ENCODE measurements around the gene SULT2A1. TPM values are rescaled to one million over a fixed set of nuclear protein-coding genes. Genes with fewer than 3 reads are reported as not detected.

SULT2A1 gene
- total RNA-seq, 1 experiment from 2014 or later: not detected

GRCh38 chr19:47853003-47853402, 33.1 kb downstream of the SULT2A1 start:
- BruUV-seq (replicated peaks): no TSS peak
- Mint-ChIP-seq H3K27ac (ENCODE audit: low read depth, unreplicated experiment) (no peak overlapping the region), H3K9me3 (ENCODE audit: unreplicated experiment) (no peaks in the 10 kb centered on the region), H3K4me3 (ENCODE audit: unreplicated experiment) (no peak overlapping the region), H3K36me3 (ENCODE audit: insufficient read depth, unreplicated experiment) (no peaks in the 10 kb centered on the region), H3K27me3 (ENCODE audit: insufficient read depth, unreplicated experiment) (peaks cover 56% of the 10 kb centered on the region), H3K4me1 (ENCODE audit: insufficient read depth, unreplicated experiment) (peaks cover 7% of the 10 kb centered on the region)
- intact Hi-C loops (cut with micrococcal nuclease): no loop called here
- ChIA-PET CTCF (interaction anchor here (0.6 to 1.3 kb wide), 3 partner anchors 10 to 154 kb away, joined by 3 to 4 read pairs (median 3); no protein-coding TSS in a partner anchor), POLR2A (no interaction called here)
- DNase-seq (ENCODE audit: unreplicated experiment): no peak
- TF ChIP-seq CTCF (IDR thresholded peaks at IDR 0.05; ENCODE audit: unreplicated experiment): no peak

- H3K4me3 Mint-ChIP-seq (ENCODE audit: unreplicated experiment): no peak overlapping the region
- H3K36me3 Mint-ChIP-seq (ENCODE audit: insufficient read depth, unreplicated experiment): no peaks in the 10 kb centered on the region
- no peak overlapping the region for H3K27ac Mint-ChIP-seq (ENCODE audit: low read depth, unreplicated experiment)
Observed at GRCh38 chr19:47848823-47849473, 37.2 kb downstream of the SULT2A1 start.

GRCh38 chr19:47848425-47848822, 37.7 kb downstream of the SULT2A1 start:
- Mint-ChIP-seq H3K27me3 (ENCODE audit: insufficient read depth, unreplicated experiment) (peaks cover 67% of the 10 kb centered on the region), H3K27ac (ENCODE audit: low read depth, unreplicated experiment) (no peak overlapping the region), H3K9me3 (ENCODE audit: unreplicated experiment) (no peaks in the 10 kb centered on the region), H3K4me1 (ENCODE audit: insufficient read depth, unreplicated experiment) (peaks cover 7% of the 10 kb centered on the region), H3K4me3 (ENCODE audit: unreplicated experiment) (no peak overlapping the region), H3K36me3 (ENCODE audit: insufficient read depth, unreplicated experiment) (no peaks in the 10 kb centered on the region)
- BruUV-seq (replicated peaks): no TSS peak
- intact Hi-C loops (cut with micrococcal nuclease): no loop called here
- ChIA-PET CTCF (interaction anchor here (1.0 to 2.8 kb wide), 2 partner anchors 15 to 22 kb away, joined by 3 to 9 read pairs; no protein-coding TSS in a partner anchor), POLR2A (interaction anchor here (0.8 kb wide), 1 partner anchor 15 kb away, joined by 3 read pairs; no protein-coding TSS in a partner anchor)
- DNase-seq (ENCODE audit: unreplicated experiment): no peak
- no peak for TF ChIP-seq CTCF (IDR thresholded peaks at IDR 0.05; ENCODE audit: unreplicated experiment)

More at GRCh38 chr19:47848823-47849473, 37.2 kb downstream of the SULT2A1 start:
- ChIA-PET POLR2A (interaction anchor here (0.8 kb wide), 1 partner anchor 14 kb away, joined by 3 read pairs; no protein-coding TSS in a partner anchor), CTCF (interaction anchor here (1.0 to 2.8 kb wide), 2 partner anchors 15 to 21 kb away, joined by 3 to 9 read pairs; no protein-coding TSS in a partner anchor)
- intact Hi-C loops (cut with micrococcal nuclease): no loop called here
- Mint-ChIP-seq H3K9me3 (ENCODE audit: unreplicated experiment) (no peaks in the 10 kb centered on the region), H3K4me1 (ENCODE audit: insufficient read depth, unreplicated experiment) (peaks cover 7% of the 10 kb centered on the region), H3K27me3 (ENCODE audit: insufficient read depth, unreplicated experiment) (peaks cover 67% of the 10 kb centered on the region)
- DNase-seq (ENCODE audit: unreplicated experiment): peak; percentile 22
- BruUV-seq (replicated peaks): no TSS peak
- TF ChIP-seq CTCF (IDR thresholded peaks at IDR 0.05; ENCODE audit: unreplicated experiment): peak; percentile 31

- Mint-ChIP-seq H3K4me3 (ENCODE audit: unreplicated experiment) (no peak overlapping the region), H3K9me3 (ENCODE audit: unreplicated experiment) (no peaks in the 10 kb centered on the region), H3K4me1 (ENCODE audit: insufficient read depth, unreplicated experiment) (no peaks in the 10 kb centered on the region), H3K36me3 (ENCODE audit: insufficient read depth, unreplicated experiment) (no peaks in the 10 kb centered on the region), H3K27me3 (ENCODE audit: insufficient read depth, unreplicated experiment) (peaks cover 32% of the 10 kb centered on the region), H3K27ac (ENCODE audit: low read depth, unreplicated experiment) (no peak overlapping the region)
- no peak for DNase-seq (ENCODE audit: unreplicated experiment)
- no peak for TF ChIP-seq CTCF (IDR thresholded peaks at IDR 0.05; ENCODE audit: unreplicated experiment)
- CTCF ChIA-PET: interaction anchor here (0.5 to 0.6 kb wide), 2 partner anchors 14 to 60 kb away, joined by 3 to 4 read pairs; no protein-coding TSS in a partner anchor
- POLR2A ChIA-PET: interaction anchor here (0.9 kb wide), 1 partner anchor 13 kb away, joined by 3 read pairs; no protein-coding TSS in a partner anchor
- no TSS peak for BruUV-seq (replicated peaks)
- intact Hi-C loops (cut with micrococcal nuclease): no loop called here
Observed at GRCh38 chr19:47842941-47843340, 43.2 kb downstream of the SULT2A1 start.
